Measurements from ENCODE around the gene SGSM2.

Gene SGSM2

DNA sequence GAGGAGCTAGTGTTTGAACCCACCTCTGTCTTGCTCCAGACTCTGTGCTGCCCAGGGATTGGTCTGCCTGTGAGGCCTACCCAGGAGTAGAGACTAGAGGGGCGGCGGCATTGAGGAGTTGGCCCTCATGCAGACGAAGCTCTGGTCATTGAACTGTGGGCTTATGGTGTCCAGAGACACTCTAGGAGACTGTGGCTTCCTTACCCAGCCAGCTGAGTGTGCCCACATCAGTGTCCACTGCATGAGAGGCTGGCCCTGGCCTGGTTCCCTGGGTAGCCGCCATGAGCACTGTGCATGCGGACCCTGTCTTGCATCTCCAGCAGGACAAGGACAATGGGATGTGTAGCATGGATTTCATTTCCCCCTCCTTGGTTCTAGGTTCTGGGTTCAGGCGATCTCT lies 14.0 kb downstream of the SGSM2 start:
- Mint-ChIP-seq H3K4me1 (no peaks in the 10 kb centered on the region), H3K9me3 (no peaks in the 10 kb centered on the region), H3K4me3 (no peak overlapping the region), H3K36me3 (no peaks in the 10 kb centered on the region), H3K27ac (no peak overlapping the region), H3K27me3 (no peaks in the 10 kb centered on the region)
- no peak for ATAC-seq (ENCODE audit: low read depth)
- DNase-seq (ENCODE audit: low spot score in 2 of 2): no peak

GRCh38 chr17:2354311-2354710 lies 17.0 kb downstream of the SGSM2 start:
- no peak overlapping the region for H3K4me3 Mint-ChIP-seq
- ATAC-seq (ENCODE audit: low read depth) (no peak), DNase-seq (ENCODE audit: low spot score in 2 of 2) (no peak)
- peaks cover 4% of the 10 kb centered on the region for H3K36me3 Mint-ChIP-seq
- H3K9me3 Mint-ChIP-seq: no peaks in the 10 kb centered on the region
- H3K4me1 Mint-ChIP-seq: no peaks in the 10 kb centered on the region
- H3K27ac Mint-ChIP-seq: no peak overlapping the region
- no peaks in the 10 kb centered on the region for H3K27me3 Mint-ChIP-seq

GRCh38 chr17:2357237-2357636 lies 19.9 kb downstream of the SGSM2 start:
- Mint-ChIP-seq H3K27ac (no peak overlapping the region), H3K27me3 (no peaks in the 10 kb centered on the region), H3K36me3 (peaks cover 4% of the 10 kb centered on the region), H3K9me3 (no peaks in the 10 kb centered on the region), H3K4me1 (no peaks in the 10 kb centered on the region), H3K4me3 (no peak overlapping the region)
- DNase-seq (ENCODE audit: low spot score in 2 of 2) (no peak), ATAC-seq (ENCODE audit: low read depth) (no peak)

DNA sequence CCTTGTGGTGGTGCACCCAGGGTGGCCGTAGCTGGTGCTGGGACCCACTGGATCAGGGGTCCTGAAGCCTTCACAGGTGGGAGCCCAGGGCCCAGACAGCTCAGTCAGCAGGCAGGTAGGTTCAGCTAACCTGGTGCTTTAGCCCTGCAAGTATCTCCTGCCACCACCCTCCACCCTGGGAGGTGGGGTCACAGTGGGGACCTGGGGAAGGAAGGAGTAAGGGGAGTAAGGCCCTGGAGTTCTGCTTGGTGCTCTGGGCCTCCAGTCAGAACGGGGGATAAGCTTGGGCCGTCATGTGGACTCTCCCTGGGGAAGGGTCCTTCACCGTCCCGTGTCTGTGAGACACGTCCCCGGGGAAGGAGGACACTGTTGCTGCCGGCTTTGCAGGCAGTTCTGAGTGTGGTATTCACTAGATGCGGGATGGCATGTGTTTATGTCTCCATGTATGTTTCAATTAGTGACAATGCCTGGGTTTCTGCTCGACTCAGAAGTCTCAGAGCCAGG lies 20.7 kb downstream of the SGSM2 start:
- no peaks in the 10 kb centered on the region for H3K27me3 Mint-ChIP-seq
- ATAC-seq (ENCODE audit: low read depth) (no peak), DNase-seq (ENCODE audit: low spot score in 2 of 2) (no peak)
- H3K4me3 Mint-ChIP-seq: no peak overlapping the region
- H3K36me3 Mint-ChIP-seq: peaks cover 8% of the 10 kb centered on the region
- H3K4me1 Mint-ChIP-seq: no peaks in the 10 kb centered on the region
- no peaks in the 10 kb centered on the region for H3K9me3 Mint-ChIP-seq
- no peak overlapping the region for H3K27ac Mint-ChIP-seq

GRCh38 chr17:2361010-2361760 lies 23.9 kb downstream of the SGSM2 start:
- Mint-ChIP-seq H3K9me3 (no peaks in the 10 kb centered on the region), H3K4me3 (no peak overlapping the region), H3K27ac (no peak overlapping the region), H3K36me3 (peaks cover 18% of the 10 kb centered on the region), H3K27me3 (no peaks in the 10 kb centered on the region), H3K4me1 (no peaks in the 10 kb centered on the region)
- DNase-seq (ENCODE audit: low spot score in 2 of 2) (no peak), ATAC-seq (ENCODE audit: low read depth) (no peak)

DNA sequence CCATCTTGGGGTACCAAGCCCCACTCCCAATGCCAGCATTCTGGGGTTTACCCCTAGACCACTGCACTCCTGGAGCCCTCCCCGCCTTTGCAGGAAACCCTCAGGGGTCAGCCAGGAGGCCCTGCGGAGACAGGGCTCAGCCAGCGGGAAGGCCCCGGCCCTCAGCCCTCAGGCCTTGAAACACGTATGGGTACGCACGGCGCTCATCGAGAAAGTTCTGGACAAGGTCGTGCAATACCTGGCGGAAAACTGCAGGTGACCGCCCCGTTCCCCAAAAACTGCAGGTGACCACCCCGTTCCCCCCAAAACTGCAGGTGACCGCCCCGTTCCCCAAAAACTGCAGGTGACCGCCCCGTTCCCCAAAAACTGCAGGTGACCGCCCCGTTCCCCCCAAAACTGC lies 24.7 kb downstream of the SGSM2 start:
- DNase-seq (ENCODE audit: low spot score in 2 of 2) (no peak), ATAC-seq (ENCODE audit: low read depth) (no peak)
- H3K36me3 Mint-ChIP-seq: peaks cover 18% of the 10 kb centered on the region
- no peak overlapping the region for H3K4me3 Mint-ChIP-seq
- no peaks in the 10 kb centered on the region for H3K27me3 Mint-ChIP-seq
- no peaks in the 10 kb centered on the region for H3K9me3 Mint-ChIP-seq
- H3K4me1 Mint-ChIP-seq: no peaks in the 10 kb centered on the region
- no peak overlapping the region for H3K27ac Mint-ChIP-seq

- ATAC-seq (ENCODE audit: low read depth) (no peak), DNase-seq (ENCODE audit: low spot score in 2 of 2) (no peak)
- H3K36me3 Mint-ChIP-seq: peaks cover 19% of the 10 kb centered on the region
- no peak overlapping the region for H3K4me3 Mint-ChIP-seq
- H3K27ac Mint-ChIP-seq: no peak overlapping the region
- H3K27me3 Mint-ChIP-seq: no peaks in the 10 kb centered on the region
- H3K4me1 Mint-ChIP-seq: no peaks in the 10 kb centered on the region
- no peaks in the 10 kb centered on the region for H3K9me3 Mint-ChIP-seq
Observed at GRCh38 chr17:2362416-2362815, 25.1 kb downstream of the SGSM2 start.

GRCh38 chr17:2362881-2363280 lies 25.6 kb downstream of the SGSM2 start:
- Mint-ChIP-seq H3K4me1 (no peaks in the 10 kb centered on the region), H3K27me3 (no peaks in the 10 kb centered on the region), H3K27ac (no peak overlapping the region), H3K36me3 (peaks cover 16% of the 10 kb centered on the region), H3K4me3 (no peak overlapping the region), H3K9me3 (no peaks in the 10 kb centered on the region)
- ATAC-seq (ENCODE audit: low read depth) (no peak), DNase-seq (ENCODE audit: low spot score in 2 of 2) (no peak)

GRCh38 chr17:2363318-2363717 lies 26.0 kb downstream of the SGSM2 start:
- Mint-ChIP-seq H3K4me3 (no peak overlapping the region), H3K36me3 (peaks cover 15% of the 10 kb centered on the region), H3K9me3 (no peaks in the 10 kb centered on the region), H3K27ac (no peak overlapping the region), H3K4me1 (no peaks in the 10 kb centered on the region), H3K27me3 (no peaks in the 10 kb centered on the region)
- ATAC-seq (ENCODE audit: low read depth): no peak
- DNase-seq (ENCODE audit: low spot score in 2 of 2): no peak

- Mint-ChIP-seq H3K36me3 (peaks cover 15% of the 10 kb centered on the region), H3K27me3 (no peaks in the 10 kb centered on the region), H3K27ac (no peak overlapping the region), H3K4me1 (no peaks in the 10 kb centered on the region), H3K9me3 (no peaks in the 10 kb centered on the region), H3K4me3 (no peak overlapping the region)
- ATAC-seq (ENCODE audit: low read depth) (no peak), DNase-seq (ENCODE audit: low spot score in 2 of 2) (no peak)
Observed at GRCh38 chr17:2363851-2364762, 26.8 kb downstream of the SGSM2 start.

DNA sequence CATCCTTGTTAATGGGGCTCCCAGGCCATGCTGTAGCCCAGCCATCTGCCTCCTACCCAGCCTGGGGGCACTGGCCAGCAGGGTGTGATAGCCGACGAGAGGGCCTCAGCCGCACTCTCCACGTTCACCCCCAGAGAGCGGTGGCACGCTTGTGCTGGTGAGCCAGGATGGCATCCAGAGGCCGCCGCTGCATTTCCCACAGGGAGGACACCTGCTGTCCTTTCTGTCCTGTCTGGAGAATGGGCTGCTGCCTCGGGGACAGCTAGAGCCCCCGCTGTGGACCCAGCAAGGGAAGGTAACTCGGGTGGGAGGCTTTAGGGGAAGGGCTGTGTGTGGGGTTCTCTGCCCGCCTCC lies 27.4 kb downstream of the SGSM2 start:
- DNase-seq (ENCODE audit: low spot score in 2 of 2): no peak
- no peak for ATAC-seq (ENCODE audit: low read depth)
- no peak overlapping the region for H3K27ac Mint-ChIP-seq
- peaks cover 15% of the 10 kb centered on the region for H3K36me3 Mint-ChIP-seq
- H3K9me3 Mint-ChIP-seq: no peaks in the 10 kb centered on the region
- no peaks in the 10 kb centered on the region for H3K4me1 Mint-ChIP-seq
- no peak overlapping the region for H3K4me3 Mint-ChIP-seq
- no peaks in the 10 kb centered on the region for H3K27me3 Mint-ChIP-seq

GRCh38 chr17:2365132-2365531 lies 27.8 kb downstream of the SGSM2 start:
- DNase-seq (ENCODE audit: low spot score in 2 of 2): no peak
- no peak overlapping the region for H3K4me3 Mint-ChIP-seq
- no peak overlapping the region for H3K27ac Mint-ChIP-seq
- no peak for ATAC-seq (ENCODE audit: low read depth)
- no peaks in the 10 kb centered on the region for H3K27me3 Mint-ChIP-seq
- H3K4me1 Mint-ChIP-seq: no peaks in the 10 kb centered on the region
- peaks cover 16% of the 10 kb centered on the region for H3K36me3 Mint-ChIP-seq
- no peaks in the 10 kb centered on the region for H3K9me3 Mint-ChIP-seq

- Mint-ChIP-seq H3K27me3 (no peaks in the 10 kb centered on the region), H3K27ac (no peak overlapping the region), H3K36me3 (peaks cover 21% of the 10 kb centered on the region), H3K9me3 (no peaks in the 10 kb centered on the region), H3K4me1 (no peaks in the 10 kb centered on the region), H3K4me3 (no peak overlapping the region)
- no peak for ATAC-seq (ENCODE audit: low read depth)
- DNase-seq (ENCODE audit: low spot score in 2 of 2): no peak
Observed at GRCh38 chr17:2366747-2367494, 29.6 kb downstream of the SGSM2 start.

GRCh38 chr17:2368359-2368758 lies 31.1 kb downstream of the SGSM2 start:
- H3K9me3 Mint-ChIP-seq: no peaks in the 10 kb centered on the region
- no peaks in the 10 kb centered on the region for H3K27me3 Mint-ChIP-seq
- H3K27ac Mint-ChIP-seq: no peak overlapping the region
- DNase-seq (ENCODE audit: low spot score in 2 of 2) (no peak), ATAC-seq (ENCODE audit: low read depth) (no peak)
- peaks cover 14% of the 10 kb centered on the region for H3K36me3 Mint-ChIP-seq
- H3K4me3 Mint-ChIP-seq: no peak overlapping the region
- no peaks in the 10 kb centered on the region for H3K4me1 Mint-ChIP-seq
